HG02588 (cell line): Measurements from ENCODE around the gene ZNF213.
"Not testable (repeated sequence)": the region's sequence is repeated elsewhere in the genome, so short reads cannot be mapped to it uniquely, and the experiment has no call there.

Experiments used
- ATAC-seq: cut with Tn5 transposase; IDR thresholded peaks from one replicate; pipeline ENCODE4 v1.9.1; 2021; ENCODE audit warnings: mild to moderate bottlenecking, moderate library complexity; ENCODE audit not compliant: unreplicated experiment

Gene ZNF213

GRCh38 chr16:3129137-3130131 lies 5.4 kb upstream of the ZNF213 start:
- peak; percentile 51 for ATAC-seq

GRCh38 chr16:3131755-3132377 lies 3.0 kb upstream of the ZNF213 start:
- ATAC-seq = no peak

- no peak for ATAC-seq
Measured at GRCh38 chr16:3133844-3134243, 985 bp upstream of the ZNF213 start.

GRCh38 chr16:3135126-3135715 lies 392 bp downstream of the ZNF213 start:
- no peak for ATAC-seq

GRCh38 chr16:3137267-3137666 lies 2.4 kb downstream of the ZNF213 start:
- ATAC-seq = no peak

- no peak for ATAC-seq
Measured at GRCh38 chr16:3138342-3138741, 3.5 kb downstream of the ZNF213 start.

GRCh38 chr16:3138823-3139426 lies 4.1 kb downstream of the ZNF213 start:
- no peak for ATAC-seq

- ATAC-seq = not testable (repeated sequence)
Measured at GRCh38 chr16:3139561-3139960, 4.7 kb downstream of the ZNF213 start.

GRCh38 chr16:3140603-3141427 lies 6.0 kb downstream of the ZNF213 start:
- ATAC-seq = no peak

- no peak for ATAC-seq
Measured at GRCh38 chr16:3141781-3142311, 7.0 kb downstream of the ZNF213 start.

- no peak for ATAC-seq
Measured at GRCh38 chr16:3142327-3142726, 7.5 kb downstream of the ZNF213 start.

- ATAC-seq = no peak
Measured at GRCh38 chr16:3142770-3143169, 7.9 kb downstream of the ZNF213 start.

- ATAC-seq = no peak
Measured at GRCh38 chr16:3143189-3143588, 8.4 kb downstream of the ZNF213 start.

- no peak for ATAC-seq
Measured at GRCh38 chr16:3143598-3144320, 8.9 kb downstream of the ZNF213 start.

- no peak for ATAC-seq
Measured at GRCh38 chr16:3144321-3144983, 9.6 kb downstream of the ZNF213 start.

GRCh38 chr16:3145151-3145550 lies 10.3 kb downstream of the ZNF213 start:
- no peak for ATAC-seq

GRCh38 chr16:3145660-3146059 lies 10.8 kb downstream of the ZNF213 start:
- no peak for ATAC-seq

- no peak for ATAC-seq
Measured at GRCh38 chr16:3147046-3147756, 12.4 kb downstream of the ZNF213 start.
